OCI-LY1 (cell line): ENCODE results near the gene FETUB.

Experiments used
- CTCF ChIP-seq: fragments of 200-600 bp; sonication (generic), shearing (Covaris generic); IDR thresholded peaks from 2 replicates; pipeline ENCODE4 v1.5.1; 2017; ENCODE audit warnings: mild to moderate bottlenecking, antibody characterized with exemption, low read length, moderate library complexity, mixed read lengths
- EZH2 ChIP-seq: fragments of 200-600 bp; sonication (generic), shearing (Covaris generic); IDR thresholded peaks from 2 replicates; pipeline ENCODE4 v1.8.0; 2017; ENCODE audit warnings: borderline replicate concordance, mixed run types, mild to moderate bottlenecking, antibody characterized with exemption, low read length, moderate library complexity, mixed read lengths

- TF ChIP-seq EZH2 = no peak
- no peak for TF ChIP-seq CTCF
Observed at GRCh38 chr3:186670155-186670554, 30.0 kb downstream of the FETUB start.
